Measurements from ENCODE around the gene RPS29. TPM values are rescaled to one million over a fixed set of nuclear protein-coding genes. Genes with fewer than 3 reads are reported as not detected.

Gene RPS29
- total and polyA plus RNA-seq, 2 of the 13 experiments (the other 11 are each of a cell fraction or from before 2014, with no cell fraction given) = 4,303 to 8,215 TPM

- TF ChIP-seq E2F5 (CRISPR knock-in tag; conservative IDR thresholded peaks at IDR 0.05) (no peak; the same call in 1 of the 2 replicates), MATR3 (CRISPR knock-in tag; IDR thresholded peaks at IDR 0.05) (no peak), SMARCC2 (IDR thresholded peaks at IDR 0.05) (no peak), E2F2 (CRISPR knock-in tag; IDR thresholded peaks at IDR 0.05; ENCODE audit: borderline replicate concordance) (no peak), ZBTB46 (CRISPR knock-in tag; IDR thresholded peaks at IDR 0.05; ENCODE audit: borderline replicate concordance) (no peak), MTA1 (CRISPR knock-in tag; IDR thresholded peaks at IDR 0.05; ENCODE audit: borderline replicate concordance) (no peak; the same call in 1 of the 2 replicates), ARID4A (CRISPR knock-in tag; IDR thresholded peaks at IDR 0.05; ENCODE audit: borderline replicate concordance) (peak; percentile 87), ZBTB7B (CRISPR knock-in tag; IDR thresholded peaks at IDR 0.05) (peak; percentile 41; the same call in 1 of the 2 replicates), FIP1L1 (IDR thresholded peaks at IDR 0.05; ENCODE audit: borderline replicate concordance, insufficient read depth, low read depth, low read length) (no peak), ZBTB2 (CRISPR knock-in tag; IDR thresholded peaks at IDR 0.05; ENCODE audit: low read depth) (no peak), ARHGAP35 (CRISPR knock-in tag; IDR thresholded peaks at IDR 0.05; ENCODE audit: borderline replicate concordance) (no peak; the same call in 1 of the 2 replicates), IRF1 (CRISPR knock-in tag; IDR thresholded peaks at IDR 0.05; ENCODE audit: low read depth) (no peak), SRY (CRISPR knock-in tag; IDR thresholded peaks at IDR 0.05) (peak; percentile 70; the same call in 1 of the 2 replicates), BORCS8-MEF2B (CRISPR knock-in tag; IDR thresholded peaks at IDR 0.05) (peak; percentile 85)
Observed at GRCh38 chr14:49620182-49621113, 34.3 kb upstream of the RPS29 start, which contains the start of the genes MGAT2 and RPL36AL (continued).
